Hepatocyte (in vitro differentiated cells): ENCODE measurements around the gene ITGB7. TPM values are rescaled to one million over a fixed set of nuclear protein-coding genes. Genes with fewer than 3 reads are reported as not detected.
A peak's percentile ranks its signal among the peaks of the same experiment; 100 is the strongest.
"Not testable (repeated sequence)": the region's sequence is repeated elsewhere in the genome, so short reads cannot be mapped to it uniquely, and the experiment has no call there.

Experiments
- DNase-seq: peaks from one replicate; pipeline ENCODE4 v3.0.0-alpha.2; 2016; ENCODE audit warnings: low spot score
- H2AFZ ChIP-seq: fragments of 200-600 bp; sonication (generic); 2 replicates; pipeline ENCODE4 v1.6.0; 2016; ENCODE audit warnings: antibody characterized with exemption, mild to moderate bottlenecking
- H3K27ac ChIP-seq: fragments of 200-600 bp; sonication (generic); 2 replicates; pipeline ENCODE4 v1.5.1; 2016; ENCODE audit warnings: mild to moderate bottlenecking
- H3K27me3 ChIP-seq: fragments of 200-600 bp; sonication (generic); 2 replicates; pipeline ENCODE4 v1.6.1; 2016
- H3K36me3 ChIP-seq: fragments of 200-600 bp; sonication (generic); replicated peaks from 2 replicates; pipeline ENCODE4 v1.5.1; 2016; ENCODE audit warnings: low read depth; ENCODE audit not compliant: insufficient read depth
- H3K4me1 ChIP-seq: fragments of 200-600 bp; sonication (generic); 2 replicates; pipeline ENCODE4 v1.5.1; 2016; ENCODE audit warnings: mild to moderate bottlenecking, moderate library complexity; ENCODE audit not compliant: insufficient read depth
- H3K4me2 ChIP-seq: fragments of 200-600 bp; sonication (generic); 2 replicates; pipeline ENCODE4 v1.6.0; 2016
- H3K4me3 ChIP-seq: fragments of 200-600 bp; sonication (generic); 2 replicates; pipeline ENCODE4 v1.5.1; 2016; ENCODE audit warnings: mild to moderate bottlenecking
- H3K79me2 ChIP-seq: fragments of 200-600 bp; sonication (generic); 2 replicates; pipeline ENCODE4 v1.6.0; 2017; ENCODE audit warnings: mild to moderate bottlenecking
- H3K9me2 ChIP-seq: fragments of 200-600 bp; sonication (generic); replicated peaks from 2 replicates; pipeline ENCODE4 v1.6.0; 2017; ENCODE audit warnings: mild to moderate bottlenecking; ENCODE audit not compliant: insufficient read depth
- H3K9me3 ChIP-seq: fragments of 200-600 bp; sonication (generic); 2 replicates; pipeline ENCODE4 v1.5.1; 2016; ENCODE audit warnings: low read depth, mild to moderate bottlenecking
- H4K20me1 ChIP-seq: fragments of 200-600 bp; sonication (generic); 2 replicates; pipeline ENCODE4 v1.6.0; 2016; ENCODE audit warnings: mild to moderate bottlenecking; ENCODE audit not compliant: insufficient read depth, poor library complexity, severe bottlenecking
- EZH2 ChIP-seq: fragments of 200-600 bp; sonication (generic); IDR thresholded peaks from 2 replicates; pipeline ENCODE4 v1.6.1; 2016; ENCODE audit warnings: antibody characterized with exemption, mild to moderate bottlenecking, borderline replicate concordance
- EZH2phosphoT487 ChIP-seq: fragments of 200-600 bp; sonication (generic); IDR thresholded peaks from one replicate; pipeline ENCODE4 v1.6.1; 2018; ENCODE audit warnings: antibody characterized with exemption, mild to moderate bottlenecking, low read depth, moderate library complexity; ENCODE audit not compliant: unreplicated experiment, severe bottlenecking
- WGBS: methylation state at CpG from one replicate; pipeline ENCODE4 v1.1.6; 2016; ENCODE audit warnings: low lambda C conversion rate; ENCODE audit errors: missing lambda C conversion rate; 5-methylcytosine and 5-hydroxymethylcytosine counted together
- polyA plus RNA-seq: library from polyadenylated mRNA; unstranded; fragments of >200 nt; fragmentation: Nextera tagmentation; extraction: Ambion mirVana; gene quantifications from 2 replicates; pipeline ENCODE4 v1.2.1, GENCODE V29; 2016
- total RNA-seq: library from RNA; depleted of rRNA; stranded (reverse); fragments of >200 nt; gene quantifications from 2 replicates; pipeline ENCODE4 v1.2.3, GENCODE V29; 2014
- TF ChIP-seq, protein P1 (sequence below): fragments of 200-600 bp; sonication (generic); IDR thresholded peaks from 2 replicates; pipeline ENCODE4 v1.5.1; 2016; ENCODE audit warnings: antibody characterized with exemption, mild to moderate bottlenecking; ENCODE audit not compliant: poor library complexity

Gene ITGB7
- total and polyA plus RNA-seq, 2 experiments from 2014 or later: 0.23 TPM; not detected in 1

DNA sequence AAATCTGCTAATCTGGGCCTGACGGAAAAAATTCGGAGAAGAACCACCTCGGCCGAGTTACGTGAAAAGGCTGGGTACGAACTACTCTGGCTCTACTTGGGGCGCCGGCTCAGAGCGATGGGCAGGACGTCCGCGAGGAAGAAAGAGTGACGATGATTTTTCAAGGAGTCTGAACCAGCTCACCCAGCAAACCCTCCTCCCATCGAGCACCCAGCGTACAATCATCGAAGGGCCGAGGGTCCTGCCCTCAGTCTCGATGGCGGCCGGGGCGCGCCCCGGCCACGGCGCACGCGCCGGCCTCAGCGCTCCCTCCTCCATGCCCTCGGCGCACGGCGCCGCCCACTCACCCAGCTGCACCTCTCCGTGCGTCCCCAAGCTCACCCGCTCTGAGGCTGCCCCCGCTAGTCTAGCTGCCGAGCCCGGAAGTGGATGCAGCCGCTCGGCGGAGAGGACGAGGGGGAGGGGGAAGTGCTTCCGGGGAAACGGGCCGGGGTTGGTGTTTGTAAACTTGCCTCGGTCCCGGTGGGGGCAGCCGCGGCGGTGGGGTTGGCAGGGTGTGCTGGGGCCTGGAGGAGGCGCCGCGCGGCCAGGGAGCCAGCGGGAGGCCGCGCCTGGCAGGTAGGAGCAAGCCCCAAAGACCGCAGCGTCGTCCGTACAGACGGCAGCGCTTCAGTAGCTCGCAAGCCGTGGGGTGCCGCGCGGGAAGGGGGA, 26.7 kb downstream of the ITGB7 start, which contains the start of the genes CSAD and ZNF740:
CSAD (minus strand) TSS at position 706 of the 711 bp plus-strand sequence. CDS start 7,455 bp downstream, outside the sequence.
ZNF740 (plus strand) TSS at position 503 of the 711 bp plus-strand sequence. CDS start 1,262 bp downstream, outside the sequence.
- WGBS: 2% methylated on average over 45 of the region's 70 CpGs
- Histone ChIP-seq H3K27me3 (no peaks in the 10 kb centered on the region), H3K4me2 (peak within 1 kb of the TSS; percentile 89), H3K27ac (peak within 1 kb of the TSS; percentile 94), H3K9me3 (no peaks in the 10 kb centered on the region), H3K9me2 (no peaks in the 10 kb centered on the region), H3K79me2 (peaks cover 63% of the 10 kb centered on the region), H3K4me1 (peaks cover 35% of the 10 kb centered on the region), H3K36me3 (no peaks in the 10 kb centered on the region), H3K4me3 (peak within 1 kb of the TSS; percentile 33), H2AFZ (peak within 1 kb of the TSS; percentile 61), H4K20me1 (peaks cover 6% of the 10 kb centered on the region)
- peak; percentile 99 for DNase-seq
- TF ChIP-seq, protein P1, sequence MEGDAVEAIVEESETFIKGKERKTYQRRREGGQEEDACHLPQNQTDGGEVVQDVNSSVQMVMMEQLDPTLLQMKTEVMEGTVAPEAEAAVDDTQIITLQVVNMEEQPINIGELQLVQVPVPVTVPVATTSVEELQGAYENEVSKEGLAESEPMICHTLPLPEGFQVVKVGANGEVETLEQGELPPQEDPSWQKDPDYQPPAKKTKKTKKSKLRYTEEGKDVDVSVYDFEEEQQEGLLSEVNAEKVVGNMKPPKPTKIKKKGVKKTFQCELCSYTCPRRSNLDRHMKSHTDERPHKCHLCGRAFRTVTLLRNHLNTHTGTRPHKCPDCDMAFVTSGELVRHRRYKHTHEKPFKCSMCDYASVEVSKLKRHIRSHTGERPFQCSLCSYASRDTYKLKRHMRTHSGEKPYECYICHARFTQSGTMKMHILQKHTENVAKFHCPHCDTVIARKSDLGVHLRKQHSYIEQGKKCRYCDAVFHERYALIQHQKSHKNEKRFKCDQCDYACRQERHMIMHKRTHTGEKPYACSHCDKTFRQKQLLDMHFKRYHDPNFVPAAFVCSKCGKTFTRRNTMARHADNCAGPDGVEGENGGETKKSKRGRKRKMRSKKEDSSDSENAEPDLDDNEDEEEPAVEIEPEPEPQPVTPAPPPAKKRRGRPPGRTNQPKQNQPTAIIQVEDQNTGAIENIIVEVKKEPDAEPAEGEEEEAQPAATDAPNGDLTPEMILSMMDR: no peak
- TF ChIP-seq EZH2 (no peak), EZH2phosphoT487 (no peak)

DNA sequence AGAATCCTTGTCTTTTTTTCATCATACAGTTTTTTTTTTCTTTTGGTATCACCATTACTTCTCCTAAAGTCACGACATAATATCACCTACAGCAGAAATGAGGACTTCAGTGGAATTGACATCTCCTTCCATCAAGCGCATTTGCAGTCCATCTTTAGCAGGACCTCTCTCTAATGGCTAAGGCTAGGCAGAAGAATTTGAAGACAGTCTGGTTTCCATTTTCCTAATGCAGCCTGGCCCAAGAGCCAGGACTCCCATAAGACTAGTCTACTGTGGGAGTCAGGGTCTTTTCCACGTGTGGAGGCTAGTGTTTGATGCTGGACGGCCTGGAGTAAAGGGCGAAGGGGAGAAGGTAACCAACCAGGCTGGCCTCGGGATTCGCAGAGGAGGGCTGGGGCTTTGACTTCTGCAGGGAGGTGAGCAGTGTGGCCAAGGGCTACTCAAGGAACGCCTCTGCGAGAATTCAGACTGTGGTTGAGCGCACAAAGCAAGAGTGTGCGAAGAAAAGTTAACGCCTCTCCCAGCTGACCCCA, 27.3 kb downstream of the ITGB7 start:
- DNase-seq: no peak
- Histone ChIP-seq H3K9me3 (no peaks in the 10 kb centered on the region), H3K27ac (peak overlapping the region; percentile 93), H3K4me3 (peak overlapping the region; percentile 11), H2AFZ (peak overlapping the region; percentile 60), H3K9me2 (no peaks in the 10 kb centered on the region), H3K4me1 (peaks cover 41% of the 10 kb centered on the region), H3K4me2 (peak overlapping the region; percentile 79), H3K79me2 (peaks cover 58% of the 10 kb centered on the region), H4K20me1 (peaks cover 1% of the 10 kb centered on the region), H3K36me3 (no peaks in the 10 kb centered on the region), H3K27me3 (no peaks in the 10 kb centered on the region)
- TF ChIP-seq, protein P1: no peak
- TF ChIP-seq EZH2phosphoT487 (no peak), EZH2 (no peak)
- WGBS: 19% methylated on average over 12 of the region's 12 CpGs

DNA sequence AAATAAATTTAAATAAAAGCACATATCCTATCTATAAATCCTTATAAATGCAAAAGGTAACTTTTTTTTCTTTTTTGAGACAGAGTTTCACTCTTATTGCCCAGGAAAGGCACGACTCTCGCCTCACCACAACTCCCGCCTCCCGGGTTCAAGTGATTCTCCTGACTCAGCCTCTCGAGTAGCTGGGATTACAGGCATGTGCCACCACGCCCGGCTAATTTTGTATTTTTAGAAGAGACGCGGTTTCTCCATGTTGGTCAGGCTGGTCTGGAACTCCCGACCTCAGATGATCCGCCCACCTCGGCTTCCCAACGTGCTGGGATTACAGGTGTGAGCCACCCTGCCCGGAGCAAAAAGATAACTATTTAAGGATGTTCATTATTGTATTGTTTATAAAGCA, 28.2 kb downstream of the ITGB7 start:
- not testable (repeated sequence) for H3K27ac ChIP-seq, H3K4me3 ChIP-seq, H3K36me3 ChIP-seq, H3K9me3 ChIP-seq, DNase-seq, H2AFZ ChIP-seq, H4K20me1 ChIP-seq, H3K9me2 ChIP-seq, H3K4me2 ChIP-seq, H3K27me3 ChIP-seq
- Histone ChIP-seq H3K79me2 (peaks cover 50% of the 10 kb centered on the region), H3K4me1 (peaks cover 44% of the 10 kb centered on the region)
- WGBS: 96% methylated on average over 14 of the region's 14 CpGs

DNA sequence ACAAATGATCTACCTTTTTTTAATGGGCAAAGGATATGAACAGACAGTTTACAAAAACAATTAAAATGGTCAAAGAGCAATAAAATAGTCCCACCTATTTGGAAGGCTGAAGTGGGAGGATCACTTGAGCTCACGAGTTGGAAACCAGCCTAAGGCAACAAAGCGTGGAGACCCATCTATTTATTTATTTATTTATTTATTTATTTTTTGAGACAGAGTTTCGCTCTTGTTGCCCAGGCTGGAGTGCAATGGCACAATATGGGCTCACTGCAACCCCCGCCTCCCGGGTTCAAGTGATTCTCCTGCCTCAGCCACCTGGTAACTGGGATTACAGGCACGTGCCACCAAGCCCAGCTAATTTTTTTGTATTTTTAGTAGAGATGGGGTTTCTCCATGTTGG, 29.6 kb downstream of the ITGB7 start:
- not testable (repeated sequence) for H3K27ac ChIP-seq, DNase-seq, H3K4me2 ChIP-seq, H3K9me2 ChIP-seq, H3K4me3 ChIP-seq, H2AFZ ChIP-seq, H3K9me3 ChIP-seq, H3K27me3 ChIP-seq, H3K36me3 ChIP-seq, H4K20me1 ChIP-seq
- Histone ChIP-seq H3K79me2 (peaks cover 43% of the 10 kb centered on the region), H3K4me1 (peaks cover 32% of the 10 kb centered on the region)
- 88% methylated on average over 6 of the region's 6 CpGs for WGBS
